ENCODE data around the gene IFI27L2. TPM values are rescaled to one million over a fixed set of nuclear protein-coding genes. Genes with fewer than 3 reads are reported as not detected.

Gene IFI27L2
- total RNA-seq: 16.6 TPM
- 77.6 TPM for polyA plus RNA-seq

GRCh38 chr14:94129111-94129757 lies at the start of gene IFI27L2:
IFI27L2 (minus strand) TSS chr14:94129604; CDS start chr14:94129564, 40 bp downstream.
- DNase-seq (ENCODE audit: extremely low spot score): peak; percentile 69
- Histone ChIP-seq H3K4me1 (ENCODE audit: insufficient read depth) (no peaks in the 10 kb centered on the region), H3K4me3 (ENCODE audit: low read depth, low read length) (peak within 1 kb of the TSS; percentile 39), H3K27ac (ENCODE audit: low read depth) (peak within 1 kb of the TSS; percentile 89), H3K36me3 (ENCODE audit: insufficient read depth) (no peaks in the 10 kb centered on the region)
- WGBS: under 1% methylated on average over 27 of the region's 27 CpGs

- Histone ChIP-seq H3K27ac (ENCODE audit: low read depth) (no peak overlapping the region), H3K4me1 (ENCODE audit: insufficient read depth) (no peaks in the 10 kb centered on the region), H3K4me3 (ENCODE audit: low read depth, low read length) (no peak overlapping the region), H3K36me3 (ENCODE audit: insufficient read depth) (no peaks in the 10 kb centered on the region)
- no peak for DNase-seq (ENCODE audit: extremely low spot score)
- WGBS: 71% methylated on average over 1 of the region's 1 CpG
These were observed 48.4 kb upstream of the IFI27L2 start for GRCh38 chr14:94177806-94178205.

GRCh38 chr14:94176808-94177207 lies 47.4 kb upstream of the IFI27L2 start:
- H3K4me3 ChIP-seq (ENCODE audit: low read depth, low read length): no peak overlapping the region
- H3K27ac ChIP-seq (ENCODE audit: low read depth): no peak overlapping the region
- no peaks in the 10 kb centered on the region for H3K36me3 ChIP-seq (ENCODE audit: insufficient read depth)
- no peaks in the 10 kb centered on the region for H3K4me1 ChIP-seq (ENCODE audit: insufficient read depth)
- WGBS: 80% methylated on average over 3 of the region's 3 CpGs
- DNase-seq (ENCODE audit: extremely low spot score): no peak

GRCh38 chr14:94175747-94176146 lies 46.3 kb upstream of the IFI27L2 start:
- 24% methylated on average over 7 of the region's 7 CpGs for WGBS
- Histone ChIP-seq H3K27ac (ENCODE audit: low read depth) (no peak overlapping the region), H3K36me3 (ENCODE audit: insufficient read depth) (no peaks in the 10 kb centered on the region), H3K4me3 (ENCODE audit: low read depth, low read length) (no peak overlapping the region), H3K4me1 (ENCODE audit: insufficient read depth) (no peaks in the 10 kb centered on the region)
- DNase-seq (ENCODE audit: extremely low spot score): no peak

- no peaks in the 10 kb centered on the region for H3K36me3 ChIP-seq (ENCODE audit: insufficient read depth)
- WGBS: 2% methylated on average over 30 of the region's 30 CpGs
- no peak for DNase-seq (ENCODE audit: extremely low spot score)
- H3K4me3 ChIP-seq (ENCODE audit: low read depth, low read length): peak overlapping the region; percentile 76
- no peak overlapping the region for H3K27ac ChIP-seq (ENCODE audit: low read depth)
- no peaks in the 10 kb centered on the region for H3K4me1 ChIP-seq (ENCODE audit: insufficient read depth)
These were observed 45.8 kb upstream of the IFI27L2 start for GRCh38 chr14:94175011-94175745.

- no peak overlapping the region for H3K27ac ChIP-seq (ENCODE audit: low read depth)
- WGBS: under 1% methylated on average over 39 of the region's 39 CpGs
These were observed 45.2 kb upstream of the IFI27L2 start for GRCh38 chr14:94174604-94175010.

GRCh38 chr14:94173885-94174603 lies 44.6 kb upstream of the IFI27L2 start, which contains the start of gene PPP4R4:
PPP4R4 (plus strand) TSS chr14:94174322; CDS start chr14:94174466, 144 bp downstream.
- Histone ChIP-seq H3K36me3 (ENCODE audit: insufficient read depth) (no peaks in the 10 kb centered on the region), H3K27ac (ENCODE audit: low read depth) (no peak within 1 kb of the TSS), H3K4me3 (ENCODE audit: low read depth, low read length) (peak within 1 kb of the TSS; percentile 76), H3K4me1 (ENCODE audit: insufficient read depth) (no peaks in the 10 kb centered on the region)
- DNase-seq (ENCODE audit: extremely low spot score): peak; percentile 69
- WGBS: under 1% methylated on average over 82 of the region's 84 CpGs

More at GRCh38 chr14:94174604-94175010, 45.2 kb upstream of the IFI27L2 start:
- Histone ChIP-seq H3K36me3 (ENCODE audit: insufficient read depth) (no peaks in the 10 kb centered on the region), H3K4me3 (ENCODE audit: low read depth, low read length) (peak overlapping the region; percentile 76), H3K4me1 (ENCODE audit: insufficient read depth) (no peaks in the 10 kb centered on the region)
- no peak for DNase-seq (ENCODE audit: extremely low spot score)

- Histone ChIP-seq H3K4me3 (ENCODE audit: low read depth, low read length) (peak overlapping the region; percentile 76), H3K4me1 (ENCODE audit: insufficient read depth) (no peaks in the 10 kb centered on the region), H3K27ac (ENCODE audit: low read depth) (no peak overlapping the region), H3K36me3 (ENCODE audit: insufficient read depth) (no peaks in the 10 kb centered on the region)
- 1% methylated on average over 20 of the region's 20 CpGs for WGBS
- DNase-seq (ENCODE audit: extremely low spot score): no peak
These were observed 44.1 kb upstream of the IFI27L2 start for GRCh38 chr14:94173471-94173884.

- DNase-seq (ENCODE audit: extremely low spot score): no peak
- Histone ChIP-seq H3K36me3 (ENCODE audit: insufficient read depth) (no peaks in the 10 kb centered on the region), H3K4me3 (ENCODE audit: low read depth, low read length) (no peak overlapping the region), H3K4me1 (ENCODE audit: insufficient read depth) (no peaks in the 10 kb centered on the region), H3K27ac (ENCODE audit: low read depth) (no peak overlapping the region)
- 84% methylated on average over 5 of the region's 5 CpGs for WGBS
These were observed 43.1 kb upstream of the IFI27L2 start for GRCh38 chr14:94172545-94172944.

GRCh38 chr14:94171208-94171607 lies 41.8 kb upstream of the IFI27L2 start:
- 37% methylated on average over 3 of the region's 3 CpGs for WGBS
- DNase-seq (ENCODE audit: extremely low spot score): no peak
- Histone ChIP-seq H3K4me3 (ENCODE audit: low read depth, low read length) (no peak overlapping the region), H3K36me3 (ENCODE audit: insufficient read depth) (no peaks in the 10 kb centered on the region), H3K4me1 (ENCODE audit: insufficient read depth) (no peaks in the 10 kb centered on the region), H3K27ac (ENCODE audit: low read depth) (no peak overlapping the region)

GRCh38 chr14:94170136-94170535 lies 40.7 kb upstream of the IFI27L2 start:
- H3K4me1 ChIP-seq (ENCODE audit: insufficient read depth): no peaks in the 10 kb centered on the region
- no peak overlapping the region for H3K4me3 ChIP-seq (ENCODE audit: low read depth, low read length)
- DNase-seq (ENCODE audit: extremely low spot score): no peak
- WGBS: 81% methylated on average over 6 of the region's 6 CpGs
- H3K27ac ChIP-seq (ENCODE audit: low read depth): no peak overlapping the region
- no peaks in the 10 kb centered on the region for H3K36me3 ChIP-seq (ENCODE audit: insufficient read depth)

GRCh38 chr14:94165744-94166143 lies 36.3 kb upstream of the IFI27L2 start:
- Histone ChIP-seq H3K4me1 (ENCODE audit: insufficient read depth) (no peaks in the 10 kb centered on the region), H3K27ac (ENCODE audit: low read depth) (no peak overlapping the region), H3K4me3 (ENCODE audit: low read depth, low read length) (no peak overlapping the region), H3K36me3 (ENCODE audit: insufficient read depth) (no peaks in the 10 kb centered on the region)
- DNase-seq (ENCODE audit: extremely low spot score): no peak
- WGBS: 74% methylated on average over 3 of the region's 3 CpGs

GRCh38 chr14:94164685-94165431 lies 35.5 kb upstream of the IFI27L2 start:
- Histone ChIP-seq H3K27ac (ENCODE audit: low read depth) (no peak overlapping the region), H3K36me3 (ENCODE audit: insufficient read depth) (no peaks in the 10 kb centered on the region), H3K4me1 (ENCODE audit: insufficient read depth) (no peaks in the 10 kb centered on the region), H3K4me3 (ENCODE audit: low read depth, low read length) (no peak overlapping the region)
- WGBS: 19% methylated on average over 26 of the region's 26 CpGs
- no peak for DNase-seq (ENCODE audit: extremely low spot score)

Measured in urinary bladder (tissue), 4 donors.